HCT116 (cell line): Measurements from ENCODE around the gene UXT. TPM values are rescaled to one million over a fixed set of nuclear protein-coding genes. Genes with fewer than 3 reads are reported as not detected.
"Not testable (repeated sequence)": the region's sequence is repeated elsewhere in the genome, so short reads cannot be mapped to it uniquely, and the experiment has no call there.

Experiments
- ATAC-seq: fragments of 200-7000 bp; cut with Tn5 transposase; 2 replicates; pipeline ENCODE4 v1.9.1; 2020; ENCODE audit warnings: mild to moderate bottlenecking, moderate library complexity
- BruUV-seq: library from RNA; stranded (reverse); fragments of 400-500 nt; replicated peaks from 2 replicates; lab custom pipeline; 2021; lab: Mats Ljungman, UMichigan
- CTCF ChIA-PET: fragments of 300-600 bp; sonication (Branson Sonifier 250); formaldehyde crosslinking; loops from one replicate; lab custom pipeline; 2021; ENCODE audit warnings: antibody characterized with exemption; lab: Charles Lee
- POLR2A ChIA-PET: fragments of 300-600, 350-600 bp; sonication (Branson Sonifier 250); formaldehyde crosslinking; loops from one replicate; lab custom pipeline; 2021; ENCODE audit warnings: antibody characterized with exemption; lab: Charles Lee
- RAD21 ChIA-PET, 2 experiments: fragments of 300-600 bp; sonication (Branson Sonifier 250); formaldehyde crosslinking; loops; one replicate each; lab custom pipeline; 2023; ENCODE audit warnings: low total read pairs in 2 of 2; ENCODE audit not compliant: uncharacterized antibody in 2 of 2, unreplicated experiment in 2 of 2, low non-redundant PET in 1 of 2; lab: Charles Lee
- DNase-seq: peaks from one replicate; pipeline ENCODE4 v3.0.0-alpha.2; 2010; ENCODE audit warnings: low read depth, low spot score
- H2AFZ ChIP-seq: fragments of 200-600 bp; shearing (Covaris generic), sonication (generic); 2 replicates; pipeline ENCODE4 v1.6.1; 2017; ENCODE audit warnings: low read depth, mixed run types, mixed read lengths, antibody characterized with exemption, low read length; ENCODE audit not compliant: poor library complexity, severe bottlenecking
- H3K27ac ChIP-seq: 2 replicates; pipeline ENCODE4 v1.5.1; 2012; ENCODE audit warnings: low read depth, low read length
- H3K27me3 ChIP-seq: fragments of 200-600 bp; sonication (generic); 2 replicates; pipeline ENCODE4 v1.6.1; 2016; ENCODE audit warnings: mixed run types, low read length, mixed read lengths; ENCODE audit not compliant: insufficient read depth
- H3K36me3 ChIP-seq, 2 experiments: fragments of 200-500 bp in 1 of 2; fragments of 200-600 bp in 1 of 2; sonication (Bioruptor generic) in 1 of 2; sonication (generic) in 1 of 2; 2 replicates each; pipeline versions ENCODE4 v1.5.1 to v1.6.1; 2014 to 2016; ENCODE audit warnings: low read length in 2 of 2, inconsistent platforms in 1 of 2, mixed read lengths in 1 of 2, mixed run types in 1 of 2; ENCODE audit not compliant: insufficient read depth in 2 of 2, control insufficient read depth in 1 of 2
- H3K4me1 ChIP-seq, 2 experiments: fragments of 200-600 bp in 1 of 2; sonication (generic) in 1 of 2; 2 replicates each; pipeline versions ENCODE4 v1.5.1 to v1.6.1; 2012 to 2017; ENCODE audit warnings: low read length in 2 of 2, inconsistent platforms in 1 of 2, mild to moderate bottlenecking in 1 of 2, mixed read lengths in 1 of 2, mixed run types in 1 of 2, moderate library complexity in 1 of 2; ENCODE audit not compliant: insufficient read depth in 2 of 2, control insufficient read depth in 1 of 2
- H3K4me2 ChIP-seq: fragments of 200-600 bp; sonication (generic); 2 replicates; pipeline ENCODE4 v1.6.1; 2017; ENCODE audit warnings: mixed run types, low read length, mixed read lengths
- H3K4me3 ChIP-seq, 2 experiments: fragments of 200-600 bp in 1 of 2; sonication (generic) in 1 of 2; replicated peaks in 1 of 2; 2 replicates each; pipeline ENCODE4 v1.5.1; 2011 to 2016; ENCODE audit warnings: low read length in 2 of 2, control low read depth in 1 of 2, low read depth in 1 of 2, mild to moderate bottlenecking in 1 of 2, mixed read lengths in 1 of 2, mixed run types in 1 of 2
- H3K79me2 ChIP-seq: fragments of 200-600 bp; sonication (generic); 2 replicates; pipeline ENCODE4 v1.6.1; 2017; ENCODE audit warnings: mild to moderate bottlenecking, mixed run types, low read length, moderate library complexity, mixed read lengths; ENCODE audit not compliant: insufficient read depth
- H3K9ac ChIP-seq: fragments of 200-600 bp; sonication (generic); 2 replicates; pipeline ENCODE4 v1.6.1; 2016; ENCODE audit warnings: low read length, mixed read lengths
- H3K9me2 ChIP-seq: fragments of 200-600 bp; sonication (generic), shearing (Covaris generic); 2 replicates; pipeline ENCODE4 v1.6.1; 2017; ENCODE audit warnings: mixed run types, mild to moderate bottlenecking, moderate library complexity; ENCODE audit not compliant: insufficient read depth
- H3K9me3 ChIP-seq, 2 experiments: fragments of 200-500 bp in 1 of 2; fragments of 200-600 bp in 1 of 2; sonication (Bioruptor generic) in 1 of 2; sonication (generic) in 1 of 2; 2 replicates each; pipeline ENCODE4 v1.6.1; 2014 to 2017; ENCODE audit warnings: low read length in 2 of 2, mixed read lengths in 2 of 2, inconsistent platforms in 1 of 2, low read depth in 1 of 2, mild to moderate bottlenecking in 1 of 2, mixed run types in 1 of 2, moderate library complexity in 1 of 2; ENCODE audit not compliant: control insufficient read depth in 1 of 2, insufficient read depth in 1 of 2
- H4K20me1 ChIP-seq: fragments of 200-600 bp; sonication (generic), shearing (Covaris generic); 2 replicates; pipeline ENCODE4 v1.6.1; 2017; ENCODE audit warnings: mixed run types, mild to moderate bottlenecking, moderate library complexity; ENCODE audit not compliant: insufficient read depth
- ATF3 ChIP-seq: IDR thresholded peaks from 2 replicates; pipeline ENCODE4 v1.6.1; 2012
- ELF1 ChIP-seq: IDR thresholded peaks from 2 replicates; pipeline ENCODE4 v1.6.1; 2012; ENCODE audit warnings: low read depth, borderline replicate concordance
- EZH2 ChIP-seq: fragments of 200-600 bp; sonication (generic); IDR thresholded peaks from 2 replicates; pipeline ENCODE4 v1.6.1; 2017; ENCODE audit warnings: antibody characterized with exemption, mixed run types
- EZH2phosphoT487 ChIP-seq: fragments of 200-600 bp; IDR thresholded peaks from 2 replicates; pipeline ENCODE4 v1.6.1; 2018; ENCODE audit warnings: antibody characterized with exemption, borderline replicate concordance
- JUND ChIP-seq: IDR thresholded peaks from 2 replicates; pipeline ENCODE4 v1.6.1; 2012
- POLR2AphosphoS5 ChIP-seq: IDR thresholded peaks from 2 replicates; pipeline ENCODE4 v1.6.1; 2011; ENCODE audit warnings: mild to moderate bottlenecking, low read depth, low read length, moderate library complexity
- RAD21 ChIP-seq: IDR thresholded peaks from 2 replicates; pipeline ENCODE4 v1.6.1; 2012; ENCODE audit warnings: low read depth, mild to moderate bottlenecking
- REST ChIP-seq: IDR thresholded peaks from 2 replicates; pipeline ENCODE4 v1.6.1; 2012; ENCODE audit warnings: low read depth
- SIN3A ChIP-seq: IDR thresholded peaks from 2 replicates; pipeline ENCODE4 v1.6.1; 2012; ENCODE audit warnings: low read depth
- SP1 ChIP-seq: IDR thresholded peaks from 2 replicates; pipeline ENCODE4 v1.6.1; 2012; ENCODE audit warnings: low read depth
- SRF ChIP-seq: IDR thresholded peaks from 2 replicates; pipeline ENCODE4 v1.6.1; 2012; ENCODE audit warnings: low read depth
- ZBTB33 ChIP-seq: IDR thresholded peaks from 2 replicates; pipeline ENCODE4 v1.6.1; 2011; ENCODE audit warnings: mild to moderate bottlenecking, low read length, moderate library complexity; ENCODE audit not compliant: insufficient replicate concordance; ENCODE audit errors: extremely low read depth
- ZFX ChIP-seq: fragments of 450-650 bp; IDR thresholded peaks from 2 replicates; pipeline ENCODE4 v1.6.1; 2017
- ZNF274 ChIP-seq: fragments of 200-500 bp; sonication (Bioruptor generic); IDR thresholded peaks from 2 replicates; pipeline ENCODE4 v1.6.1; 2014; ENCODE audit warnings: mild to moderate bottlenecking, low read depth, low read length, inconsistent platforms
- intact Hi-C: fragments of 100-400 bp; cut with micrococcal nuclease; formaldehyde crosslinking; loops from 2 replicates; pipeline ENCODE4 v1.10.0; 2022
- total RNA-seq: library from RNA; stranded (reverse); gene quantifications from one replicate; pipeline ENCODE4 v1.2.1, GENCODE V29; 2021; ENCODE audit not compliant: unreplicated experiment

Gene UXT
- total RNA-seq, 1 experiment from 2014 or later = 106 TPM

GRCh38 chrX:47674776-47675175 is 15.8 kb upstream of the UXT start:
- Histone ChIP-seq H3K4me3 (no peak overlapping the region), H3K9ac (no peak overlapping the region), H4K20me1 (no peaks in the 10 kb centered on the region), H3K9me2 (no peaks in the 10 kb centered on the region), H3K36me3 (no peaks in the 10 kb centered on the region), H3K27me3 (no peaks in the 10 kb centered on the region), H3K4me2 (no peak overlapping the region), H3K9me3 (no peaks in the 10 kb centered on the region), H2AFZ (no peak overlapping the region), H3K27ac (no peak overlapping the region), H3K4me1 (no peaks in the 10 kb centered on the region), H3K79me2 (no peaks in the 10 kb centered on the region)
- BruUV-seq = no TSS peak
- CTCF ChIA-PET = no interaction called here
- DNase-seq (no peak), ATAC-seq (no peak)
- intact Hi-C loops = no loop called here
- POLR2A ChIA-PET = no interaction called here
- RAD21 ChIA-PET = no interaction called here
- TF ChIP-seq POLR2AphosphoS5 = no peak
- no peak for TF ChIP-seq ELF1
- TF ChIP-seq SRF = no peak
- no peak for TF ChIP-seq SIN3A
- no peak for TF ChIP-seq REST
- TF ChIP-seq ZFX = no peak
- no peak for TF ChIP-seq ZBTB33
- no peak for TF ChIP-seq EZH2
- TF ChIP-seq EZH2phosphoT487 = no peak
- TF ChIP-seq RAD21 = no peak
- no peak for TF ChIP-seq SP1
- no peak for TF ChIP-seq JUND
- TF ChIP-seq ZNF274 = no peak
- TF ChIP-seq ATF3 = no peak

- peaks cover 0 to 11% of the 10 kb centered on the region in 2 experiments; a peak in 2 of 4 replicates for H3K4me1 ChIP-seq
- RAD21 ChIA-PET, H3K4me2 ChIP-seq, H3K9me2 ChIP-seq, H3K79me2 ChIP-seq, H3K27ac ChIP-seq, ATAC-seq, CTCF ChIA-PET, BruUV-seq, H3K27me3 ChIP-seq, intact Hi-C loops, H3K4me3 ChIP-seq, POLR2A ChIA-PET, H3K9ac ChIP-seq, H2AFZ ChIP-seq, H3K9me3 ChIP-seq, DNase-seq, H3K36me3 ChIP-seq, H4K20me1 ChIP-seq: not testable (repeated sequence)
These were observed 6.8 kb upstream of the UXT start for GRCh38 chrX:47665797-47666196.
